IPS-NIHi11 (cell line): ENCODE results near the gene CUX1.
"Not testable (repeated sequence)": the region's sequence is repeated elsewhere in the genome, so short reads cannot be mapped to it uniquely, and the experiment has no call there.

ENCODE experiments used
- DNase-seq: peaks from one replicate; pipeline ENCODE4 v3.0.0; 2012; ENCODE audit warnings: mixed read lengths, low spot score

CUX1 gene

GRCh38 chr7:102146122-102146521 is 328.7 kb downstream of the CUX1 start:
- DNase-seq: no peak

- no peak for DNase-seq
Observed at GRCh38 chr7:102147008-102147407, 329.6 kb downstream of the CUX1 start.

DNA sequence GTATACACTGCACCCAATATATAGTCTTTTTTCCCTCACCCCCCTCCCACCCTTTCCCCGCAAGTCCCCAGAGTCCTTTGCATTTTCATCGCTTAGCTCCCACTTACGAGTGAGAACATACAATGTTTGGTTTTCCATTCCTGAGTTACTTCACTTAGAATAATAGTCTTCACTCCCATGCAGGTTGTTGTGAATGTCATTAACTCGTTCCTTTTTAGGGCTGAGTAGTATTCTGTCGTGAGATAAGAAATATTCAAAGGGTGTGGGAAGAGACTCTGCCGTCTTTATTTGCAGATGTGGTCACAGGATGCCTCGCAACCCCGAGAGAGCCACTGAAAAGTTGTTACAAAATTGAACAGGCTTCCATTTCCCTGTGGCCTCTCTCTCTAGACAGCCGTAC is 331.4 kb downstream of the CUX1 start:
- no peak for DNase-seq

DNA sequence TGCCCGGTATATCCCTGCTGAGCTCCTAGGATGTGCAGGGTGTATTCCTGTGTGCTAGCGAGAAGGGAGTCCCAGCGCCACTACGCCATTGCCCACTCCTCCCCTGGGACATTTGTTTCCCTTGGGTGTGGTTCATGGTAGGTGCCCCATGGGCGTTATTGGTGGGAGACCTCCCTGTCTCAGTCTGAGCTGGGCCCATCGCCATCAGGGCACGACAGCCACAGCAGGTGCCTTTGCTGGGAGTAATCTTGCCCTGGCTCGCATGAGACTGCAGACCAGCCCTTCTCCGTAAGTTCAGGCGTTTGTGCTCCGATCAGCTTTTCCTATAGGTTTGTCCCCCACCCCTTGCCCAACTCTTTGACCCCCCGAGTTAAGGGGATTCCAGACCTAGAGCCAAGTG is 332.0 kb downstream of the CUX1 start:
- DNase-seq: no peak

DNA sequence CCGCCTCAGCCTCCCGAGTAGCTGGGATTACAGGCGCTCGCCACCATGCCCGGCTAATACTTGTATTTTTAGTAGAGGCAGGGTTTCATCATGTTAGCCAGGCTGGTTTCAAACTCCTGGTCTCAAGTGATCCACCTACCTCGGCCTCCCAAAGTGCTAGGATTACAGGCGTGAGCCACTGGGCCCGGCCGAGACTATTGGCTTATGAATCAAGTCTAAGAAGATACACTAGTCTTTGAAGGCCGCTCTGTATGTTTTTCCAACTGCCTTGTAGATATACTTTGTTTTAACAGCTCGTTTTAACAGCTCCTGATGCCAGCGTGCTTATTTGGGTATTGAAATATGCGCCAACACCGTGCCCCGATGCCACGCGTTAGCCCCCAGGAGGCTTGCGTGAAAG is 332.8 kb downstream of the CUX1 start:
- no peak for DNase-seq

DNA sequence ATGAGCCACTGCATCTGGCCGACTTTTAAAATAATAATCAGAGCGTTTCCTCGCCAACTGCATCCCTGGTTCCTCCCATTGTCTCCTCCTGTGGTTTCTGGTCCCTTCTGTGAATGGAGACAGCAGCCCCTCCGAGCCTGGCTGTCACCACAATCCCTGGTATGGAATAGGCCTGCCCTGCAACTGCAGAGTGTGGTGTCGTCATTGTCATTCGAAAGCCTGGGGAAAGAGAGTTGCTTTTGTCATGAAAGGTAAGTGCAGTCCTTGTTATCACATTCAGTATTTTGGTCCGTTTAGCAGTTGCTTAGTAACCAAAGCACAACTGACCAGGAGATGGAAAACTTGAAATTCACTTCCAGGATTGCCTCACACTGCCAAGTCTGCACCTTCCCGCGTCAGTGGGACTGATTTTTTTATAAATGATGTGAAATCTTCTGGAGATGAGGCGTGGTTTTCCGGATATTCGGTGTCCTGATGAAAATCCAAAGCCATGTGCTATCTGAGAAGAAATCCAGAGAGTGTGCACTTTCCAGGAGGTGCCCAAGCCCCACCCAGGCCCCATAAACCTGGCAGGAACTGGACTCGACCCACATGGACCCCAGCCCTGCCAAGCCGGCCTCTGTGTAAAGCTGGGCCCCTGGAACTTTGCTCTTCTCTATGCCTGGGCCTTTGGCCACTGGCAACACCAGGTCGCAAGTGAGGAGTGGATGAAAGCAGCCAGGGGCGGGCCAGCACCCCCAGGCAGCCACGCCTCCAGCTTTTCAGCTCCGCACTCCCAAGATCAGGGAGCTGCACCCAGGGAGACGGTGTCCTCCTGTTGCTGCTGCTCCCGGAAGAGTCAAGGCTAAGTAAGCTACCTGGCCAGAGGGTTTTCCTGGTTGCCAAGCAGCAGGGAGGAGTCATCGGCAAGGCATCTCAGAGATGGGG is 335.5 kb downstream of the CUX1 start:
- DNase-seq: peak; percentile 77

DNA sequence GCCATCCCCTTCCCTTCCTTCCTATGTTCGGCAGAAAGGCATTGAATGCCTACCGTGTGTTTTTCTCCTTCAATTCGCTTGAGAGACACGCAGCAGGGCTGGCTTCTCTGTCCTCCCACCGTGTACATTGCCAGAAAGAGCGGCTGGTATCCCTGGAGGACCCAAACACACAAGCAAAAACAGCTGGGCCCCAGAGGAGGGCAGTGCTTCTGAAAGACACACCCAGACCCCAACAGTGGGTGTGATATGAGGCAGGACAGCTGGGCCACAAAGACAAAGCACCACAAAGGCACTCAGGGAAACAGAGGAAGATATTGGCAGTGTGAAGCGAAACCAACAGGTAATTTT is 336.1 kb downstream of the CUX1 start:
- DNase-seq: no peak

- no peak for DNase-seq
Observed at GRCh38 chr7:102154425-102154824, 337.0 kb downstream of the CUX1 start.

- no peak for DNase-seq
Observed at GRCh38 chr7:102155821-102156441, 338.5 kb downstream of the CUX1 start.

DNA sequence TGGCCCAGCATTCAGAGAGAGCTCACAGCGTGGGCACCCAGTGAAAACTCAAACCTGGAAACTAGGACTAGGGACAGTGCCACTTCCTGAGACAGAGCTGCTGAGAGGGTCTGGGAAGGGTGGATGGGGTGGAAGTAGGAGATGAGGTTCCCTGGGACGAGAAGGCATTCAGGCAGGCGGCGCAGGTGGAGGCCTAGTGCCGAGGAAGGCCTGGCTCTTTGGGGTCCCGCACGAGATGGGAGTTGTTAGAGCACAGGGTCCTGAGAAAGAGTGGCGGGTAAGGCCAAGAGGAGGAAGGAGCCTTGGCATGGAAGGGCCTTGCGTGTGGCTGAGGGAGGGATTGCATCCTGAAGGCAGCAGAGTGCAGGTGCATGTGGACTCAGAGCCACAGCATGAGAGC is 339.4 kb downstream of the CUX1 start:
- DNase-seq: no peak

DNA sequence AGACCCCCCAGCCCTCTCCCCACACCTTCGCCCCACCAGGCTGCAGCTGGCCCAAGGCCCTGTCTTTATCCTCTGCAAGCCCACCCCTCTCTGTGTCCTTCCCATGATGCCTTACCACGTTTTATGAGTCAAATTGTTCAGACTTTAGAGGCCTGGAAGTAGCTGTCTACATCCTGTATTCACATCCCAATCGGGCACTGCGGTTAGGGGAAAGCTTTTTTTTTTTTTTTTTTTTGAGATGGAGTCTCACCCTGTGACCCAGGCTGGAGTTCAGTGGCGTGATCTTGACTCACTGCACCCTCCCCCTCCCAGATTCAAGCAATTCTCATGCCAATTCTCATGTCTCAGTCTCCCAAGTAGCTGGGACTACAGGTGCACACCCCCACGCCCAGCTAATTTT is 347.7 kb downstream of the CUX1 start:
- DNase-seq: no peak

DNA sequence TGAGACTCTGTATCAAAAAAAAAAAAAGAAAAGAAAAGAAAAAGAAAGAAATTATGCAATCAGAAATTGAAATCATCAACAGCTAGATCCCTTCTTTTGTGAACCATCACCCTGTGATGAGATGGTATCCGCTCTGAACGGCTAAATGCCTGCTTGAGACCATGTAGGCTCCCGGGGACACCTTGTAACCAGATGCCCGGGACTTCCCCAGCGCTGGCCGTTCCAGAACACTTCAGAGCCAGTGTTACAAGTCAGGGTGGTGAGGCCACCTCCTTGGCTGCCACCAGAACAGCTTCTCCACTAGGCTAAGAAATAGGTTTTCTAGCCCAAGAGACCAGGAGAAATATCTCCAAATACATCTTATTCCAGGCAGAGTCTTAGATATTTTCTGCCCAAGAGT is 349.8 kb downstream of the CUX1 start:
- DNase-seq: no peak

GRCh38 chr7:102169651-102170392 is 352.4 kb downstream of the CUX1 start:
- DNase-seq: no peak

GRCh38 chr7:102170393-102170970 is 353.1 kb downstream of the CUX1 start:
- peak; percentile 64 for DNase-seq

GRCh38 chr7:102173669-102174068 is 356.2 kb downstream of the CUX1 start:
- DNase-seq: no peak

GRCh38 chr7:102175423-102176170 is 358.2 kb downstream of the CUX1 start:
- no peak for DNase-seq

DNA sequence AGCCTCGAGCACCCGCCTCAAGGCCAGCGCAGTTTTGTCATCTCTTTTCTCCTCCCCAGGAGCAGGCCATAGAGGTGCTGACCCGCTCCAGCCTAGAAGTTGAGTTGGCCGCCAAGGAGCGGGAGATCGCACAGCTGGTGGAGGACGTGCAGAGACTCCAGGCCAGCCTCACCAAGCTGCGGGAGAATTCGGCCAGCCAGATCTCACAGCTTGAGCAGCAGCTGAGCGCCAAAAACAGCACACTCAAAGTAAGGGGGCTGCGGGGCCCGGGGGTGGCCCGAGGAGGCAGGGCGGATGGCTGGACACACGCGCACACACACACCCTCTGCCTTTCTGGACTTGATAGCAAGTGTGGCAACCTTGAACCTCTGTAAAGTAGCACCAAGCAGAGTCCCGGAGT is 361.0 kb downstream of the CUX1 start:
- DNase-seq: no peak

DNA sequence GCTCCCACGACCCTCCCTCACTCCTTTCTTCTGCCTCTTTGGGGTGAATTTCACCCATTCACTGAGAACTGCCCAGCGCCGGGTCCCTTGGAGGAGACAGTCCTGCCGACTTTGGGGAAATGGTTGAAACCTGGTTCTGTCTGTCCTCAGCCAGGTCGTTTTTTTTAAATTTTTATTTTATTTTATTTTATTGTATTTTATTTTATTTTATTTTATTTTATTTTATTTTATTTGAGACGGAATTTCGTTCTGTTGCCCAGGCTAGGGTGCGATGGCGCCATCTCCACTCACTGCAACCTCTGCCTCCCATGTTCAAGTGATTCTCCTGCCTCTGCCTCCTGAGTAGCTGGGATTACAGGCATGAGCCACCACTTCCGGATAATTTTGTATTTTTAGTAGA is 363.3 kb downstream of the CUX1 start:
- no peak for DNase-seq

DNA sequence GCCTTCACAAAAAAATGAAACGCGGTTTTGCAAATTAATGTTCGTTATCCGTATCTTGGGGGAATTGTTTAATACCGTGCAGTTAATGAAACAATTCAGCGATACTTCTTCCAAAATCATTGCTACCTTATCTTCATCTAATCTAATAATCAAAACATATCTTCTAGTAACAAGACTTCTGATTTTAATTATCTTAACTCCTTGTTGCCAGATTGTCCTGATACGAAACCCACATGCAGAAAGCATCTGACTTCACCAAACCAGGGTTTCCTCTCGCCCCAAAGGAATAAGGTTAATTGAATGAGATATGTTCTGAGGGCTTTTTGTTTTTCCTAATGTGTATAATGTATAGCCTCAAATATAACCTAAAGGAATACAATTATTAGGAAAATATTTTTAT is 364.1 kb downstream of the CUX1 start:
- no peak for DNase-seq

GRCh38 chr7:102182016-102182415 is 364.6 kb downstream of the CUX1 start:
- DNase-seq: no peak

DNA sequence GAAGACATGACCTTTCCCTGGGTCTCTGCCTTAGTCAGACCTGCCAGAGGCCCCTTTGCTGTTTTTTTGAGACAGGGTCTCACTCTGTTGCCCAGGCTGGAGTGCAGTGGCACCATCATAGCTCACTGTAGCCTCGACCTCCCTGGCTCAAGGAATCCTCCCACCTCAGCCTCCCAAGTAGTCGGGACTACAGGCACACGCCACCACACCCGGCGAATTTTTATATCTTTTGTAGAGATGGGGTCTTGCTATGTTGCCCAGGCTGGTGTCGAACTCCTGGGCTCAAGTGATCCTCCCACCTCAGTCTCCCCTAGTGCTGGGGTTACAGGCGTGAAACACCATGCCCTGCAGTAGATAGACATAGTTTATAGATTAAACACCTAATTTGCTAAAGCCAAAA is 366.4 kb downstream of the CUX1 start:
- not testable (repeated sequence) for DNase-seq

GRCh38 chr7:102184303-102184702 is 366.9 kb downstream of the CUX1 start:
- DNase-seq: no peak
